ENCODE measurements around the gene CFAP65. TPM values are rescaled to one million over a fixed set of nuclear protein-coding genes. Genes with fewer than 3 reads are reported as not detected.

CFAP65 gene
- total RNA-seq, 4 donors from 2014 or later, result 1.5 to 3.6 TPM; not detected in 2

- no peaks in the 10 kb centered on the region for H3K4me1 ChIP-seq
- no peaks in the 10 kb centered on the region for H3K9me3 ChIP-seq
- TF ChIP-seq POLR2A (IDR thresholded peaks at IDR 0.05), result no peak
- peak; percentile 73 to 96 (median 94) for TF ChIP-seq CTCF (IDR thresholded peaks at IDR 0.05)
- DNase-seq, result peak; percentile 64 to 91 (median 90)
- no peak overlapping the region for H3K27ac ChIP-seq
- no peaks in the 10 kb centered on the region for H3K27me3 ChIP-seq
- no peaks in the 10 kb centered on the region for H3K36me3 ChIP-seq
- H3K4me3 ChIP-seq, result no peak overlapping the region
Measured at GRCh38 chr2:219029829-219030165, 11.5 kb downstream of the CFAP65 start.

DNA sequence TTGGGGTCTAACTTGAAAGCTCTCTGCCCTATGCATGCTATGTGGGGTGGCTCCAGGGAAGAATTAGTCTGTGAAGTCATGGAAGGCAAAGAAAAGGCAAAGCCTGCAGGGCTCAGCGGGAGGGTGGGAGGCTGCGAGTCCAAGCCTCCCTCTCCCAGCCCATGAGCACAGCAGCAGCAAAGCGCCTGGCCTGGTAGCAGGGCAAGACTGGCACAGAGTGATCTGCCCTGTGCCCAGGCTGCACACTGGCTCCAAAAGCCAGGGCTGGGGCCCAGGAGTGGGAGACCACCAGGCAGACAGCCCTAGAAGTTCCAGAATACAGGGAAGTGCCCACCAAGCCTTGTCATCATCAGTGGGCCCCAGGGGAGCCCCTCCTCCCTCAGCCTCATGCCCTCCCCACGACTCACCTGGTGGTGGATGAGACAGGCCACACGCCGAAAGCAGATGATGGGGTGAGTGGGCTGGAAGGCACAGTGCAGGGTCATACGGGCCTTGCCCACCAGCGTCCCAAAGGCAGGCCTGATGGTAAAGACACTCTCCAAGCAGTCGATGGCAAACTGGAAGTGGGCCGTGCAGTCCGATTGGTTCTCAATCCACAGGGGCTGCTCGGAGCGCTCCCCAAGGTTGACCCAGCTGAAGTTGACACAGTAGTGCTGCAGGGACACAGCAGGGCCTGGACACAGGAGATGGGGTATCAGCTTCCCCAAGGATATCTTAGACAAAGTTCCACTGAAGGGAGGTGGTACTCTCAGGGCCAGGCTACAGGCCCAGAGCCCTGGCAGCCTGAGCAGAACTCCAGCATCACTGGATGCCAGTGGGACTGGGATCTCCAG is 12.1 kb downstream of the CFAP65 start:
- TF ChIP-seq CTCF (IDR thresholded peaks at IDR 0.05) (no peak), POLR2A (IDR thresholded peaks at IDR 0.05) (no peak)
- no peak overlapping the region for H3K4me3 ChIP-seq
- no peaks in the 10 kb centered on the region for H3K4me1 ChIP-seq
- H3K36me3 ChIP-seq, result no peaks in the 10 kb centered on the region
- no peaks in the 10 kb centered on the region for H3K27me3 ChIP-seq
- H3K9me3 ChIP-seq, result no peaks in the 10 kb centered on the region
- no peak overlapping the region for H3K27ac ChIP-seq
- no peak for DNase-seq

- TF ChIP-seq CTCF (IDR thresholded peaks at IDR 0.05), result no peak
- TF ChIP-seq POLR2A (IDR thresholded peaks at IDR 0.05), result no peak
- Histone ChIP-seq H3K27ac (no peak overlapping the region), H3K36me3 (no peaks in the 10 kb centered on the region), H3K4me3 (no peak overlapping the region), H3K9me3 (no peaks in the 10 kb centered on the region), H3K4me1 (no peaks in the 10 kb centered on the region), H3K27me3 (no peaks in the 10 kb centered on the region)
- DNase-seq, result no peak
Measured at GRCh38 chr2:219028141-219028540, 13.2 kb downstream of the CFAP65 start.

DNA sequence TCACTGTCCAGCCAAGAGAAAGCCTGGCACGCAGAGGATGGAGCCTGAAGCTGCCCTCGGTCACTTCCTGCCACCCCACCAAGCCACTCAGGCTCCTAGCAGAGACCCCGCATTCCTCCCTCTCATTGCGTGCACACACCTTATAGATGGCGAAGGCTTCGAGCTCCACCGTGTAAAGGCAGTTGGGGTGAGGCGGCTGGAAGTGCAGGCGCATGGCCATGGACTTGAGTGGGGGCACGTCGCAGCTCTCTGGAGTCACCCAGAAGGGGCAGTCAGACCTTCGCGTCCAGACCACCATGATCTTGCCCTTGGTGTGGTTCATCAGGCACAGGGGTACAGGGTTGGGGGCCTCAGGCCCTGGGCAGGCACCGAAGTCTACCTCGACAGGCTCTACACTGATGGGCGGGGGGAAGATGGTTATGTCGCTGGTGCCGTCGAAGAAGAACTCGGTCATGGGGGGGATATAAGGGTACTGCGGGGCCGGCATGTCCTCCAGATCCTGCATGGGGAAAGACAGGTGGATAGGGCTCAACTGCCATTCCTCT is 13.7 kb downstream of the CFAP65 start:
- no peak overlapping the region for H3K27ac ChIP-seq
- no peak overlapping the region for H3K4me3 ChIP-seq
- H3K36me3 ChIP-seq, result no peaks in the 10 kb centered on the region
- no peaks in the 10 kb centered on the region for H3K27me3 ChIP-seq
- no peak for TF ChIP-seq CTCF (IDR thresholded peaks at IDR 0.05)
- no peak for TF ChIP-seq POLR2A (IDR thresholded peaks at IDR 0.05)
- no peaks in the 10 kb centered on the region for H3K4me1 ChIP-seq
- H3K9me3 ChIP-seq, result no peaks in the 10 kb centered on the region
- DNase-seq, result peak in 1 of 3 donors; percentile 37

DNA sequence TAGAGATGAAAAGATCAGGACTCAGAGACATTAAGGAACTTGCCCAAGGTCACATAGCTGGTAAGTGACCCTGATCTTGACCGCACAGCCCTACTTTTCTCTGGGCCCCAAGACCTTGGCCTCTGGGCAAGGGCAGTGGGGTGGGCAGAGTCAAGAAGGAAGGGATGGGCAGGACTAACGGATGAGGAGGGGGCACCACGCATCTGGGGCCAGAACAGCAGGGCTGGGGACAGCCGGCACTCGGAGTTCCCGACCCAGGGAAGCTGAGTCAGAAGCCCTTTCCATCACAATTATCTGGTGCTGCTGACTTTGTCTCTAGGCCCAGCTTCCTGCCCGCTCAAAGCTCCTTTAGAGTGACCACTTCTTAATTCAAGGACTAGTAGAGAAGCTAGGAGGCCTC is 14.4 kb downstream of the CFAP65 start:
- TF ChIP-seq CTCF (IDR thresholded peaks at IDR 0.05) (no peak), POLR2A (IDR thresholded peaks at IDR 0.05) (no peak)
- Histone ChIP-seq H3K9me3 (no peaks in the 10 kb centered on the region), H3K36me3 (no peaks in the 10 kb centered on the region), H3K27me3 (no peaks in the 10 kb centered on the region), H3K27ac (no peak overlapping the region), H3K4me3 (no peak overlapping the region), H3K4me1 (no peaks in the 10 kb centered on the region)
- DNase-seq, result no peak
